ENCODE results near the gene TANC1. TPM values are rescaled to one million over a fixed set of nuclear protein-coding genes. Genes with fewer than 3 reads are reported as not detected.

TANC1 gene
- total and polyA plus RNA-seq, 3 donors from 2014 or later: 8.6 to 19.3 (median 16.2) TPM

DNA sequence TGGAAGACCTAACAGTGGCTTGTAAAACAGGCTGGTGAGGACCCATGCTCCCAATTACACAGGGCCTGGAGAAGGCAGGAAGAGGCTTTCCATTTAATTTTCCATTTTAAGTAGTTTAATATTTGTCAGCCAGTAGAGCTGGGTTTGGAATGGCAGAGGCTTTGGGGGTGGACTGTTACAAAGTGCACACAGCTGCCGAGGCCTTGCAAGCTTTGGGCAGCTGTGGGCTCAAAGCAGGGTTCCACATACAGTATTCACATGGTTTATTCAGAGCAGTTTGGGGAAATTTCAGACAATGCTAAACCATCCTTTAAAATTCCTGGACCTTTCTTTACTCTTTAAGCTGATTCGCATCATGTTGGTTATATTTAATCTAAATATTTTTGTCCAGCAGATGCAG lies 185.5 kb downstream of the TANC1 start:
- no peaks in the 10 kb centered on the region for H3K36me3 ChIP-seq (ENCODE audit: low read depth, missing control alignments)
- no peaks in the 10 kb centered on the region for H3K4me1 ChIP-seq

DNA sequence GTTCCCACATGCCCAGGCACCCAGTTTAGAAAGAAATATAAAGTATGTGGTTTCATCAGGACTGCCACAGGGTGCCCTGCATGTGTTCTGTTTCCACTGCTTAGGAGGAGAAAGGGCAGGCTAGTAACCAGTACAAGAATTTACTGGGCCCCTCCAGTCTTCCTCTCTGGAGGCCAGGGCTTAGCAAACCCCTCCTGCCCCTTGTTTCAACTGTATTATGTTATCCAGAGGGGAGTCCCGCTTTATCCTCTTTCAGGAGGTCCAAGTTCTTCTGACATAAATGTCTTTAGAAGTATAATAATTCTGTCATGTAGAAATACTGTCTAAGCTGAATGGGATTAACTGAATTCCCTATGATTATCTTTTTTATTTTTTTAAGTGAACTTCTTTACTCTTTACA lies 185.9 kb downstream of the TANC1 start:
- TF ChIP-seq, protein P1, sequence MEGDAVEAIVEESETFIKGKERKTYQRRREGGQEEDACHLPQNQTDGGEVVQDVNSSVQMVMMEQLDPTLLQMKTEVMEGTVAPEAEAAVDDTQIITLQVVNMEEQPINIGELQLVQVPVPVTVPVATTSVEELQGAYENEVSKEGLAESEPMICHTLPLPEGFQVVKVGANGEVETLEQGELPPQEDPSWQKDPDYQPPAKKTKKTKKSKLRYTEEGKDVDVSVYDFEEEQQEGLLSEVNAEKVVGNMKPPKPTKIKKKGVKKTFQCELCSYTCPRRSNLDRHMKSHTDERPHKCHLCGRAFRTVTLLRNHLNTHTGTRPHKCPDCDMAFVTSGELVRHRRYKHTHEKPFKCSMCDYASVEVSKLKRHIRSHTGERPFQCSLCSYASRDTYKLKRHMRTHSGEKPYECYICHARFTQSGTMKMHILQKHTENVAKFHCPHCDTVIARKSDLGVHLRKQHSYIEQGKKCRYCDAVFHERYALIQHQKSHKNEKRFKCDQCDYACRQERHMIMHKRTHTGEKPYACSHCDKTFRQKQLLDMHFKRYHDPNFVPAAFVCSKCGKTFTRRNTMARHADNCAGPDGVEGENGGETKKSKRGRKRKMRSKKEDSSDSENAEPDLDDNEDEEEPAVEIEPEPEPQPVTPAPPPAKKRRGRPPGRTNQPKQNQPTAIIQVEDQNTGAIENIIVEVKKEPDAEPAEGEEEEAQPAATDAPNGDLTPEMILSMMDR (IDR thresholded peaks at IDR 0.05): no peak
- TF ChIP-seq POLR2A (IDR thresholded peaks at IDR 0.05): no peak
- Histone ChIP-seq H3K36me3 (ENCODE audit: low read depth, missing control alignments) (no peaks in the 10 kb centered on the region), H3K4me3 (no peak overlapping the region), H3K27me3 (no peaks in the 10 kb centered on the region), H3K27ac (no peak overlapping the region), H3K9me3 (no peaks in the 10 kb centered on the region), H3K4me1 (no peaks in the 10 kb centered on the region)
- 100% methylated on average over 1 of the region's 1 CpG for WGBS, 2 donors
- intact Hi-C loops (cut with DNase I; ENCODE audit: low total_unique reads): no loop called here
- no peak for DNase-seq

More for the DNA sequence above, 185.5 kb downstream of the TANC1 start:
- intact Hi-C loops (cut with DNase I; ENCODE audit: low total_unique reads): no loop called here
- no peak for DNase-seq
- Histone ChIP-seq H3K4me3 (no peak overlapping the region), H3K27me3 (no peaks in the 10 kb centered on the region), H3K9me3 (no peaks in the 10 kb centered on the region), H3K27ac (no peak overlapping the region)
- 84 to 92% methylated on average over 2 of the region's 2 CpGs for WGBS, 2 donors
- TF ChIP-seq, protein P1 (IDR thresholded peaks at IDR 0.05): no peak
- no peak for TF ChIP-seq POLR2A (IDR thresholded peaks at IDR 0.05)

DNA sequence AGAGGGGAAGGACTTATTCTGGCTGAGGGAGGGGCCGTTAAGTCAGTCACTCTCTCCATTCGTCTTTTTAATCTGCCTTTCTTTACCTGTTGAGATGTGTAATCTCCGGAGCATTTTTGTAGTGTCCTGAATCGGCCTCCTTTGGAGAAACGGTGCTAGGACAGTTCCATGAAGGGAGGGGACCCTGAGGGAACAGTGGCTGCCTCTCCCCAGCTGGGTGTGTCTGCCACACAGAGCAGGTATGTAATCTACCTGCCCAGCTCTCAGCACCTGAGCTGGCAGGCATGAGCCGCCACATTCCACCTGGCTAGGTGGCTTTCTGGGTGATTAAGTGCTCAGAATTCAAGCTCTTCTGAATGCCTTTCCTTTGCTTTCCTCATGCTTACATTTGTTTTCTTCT lies 186.9 kb downstream of the TANC1 start:
- DNase-seq: no peak
- no peaks in the 10 kb centered on the region for H3K36me3 ChIP-seq (ENCODE audit: low read depth, missing control alignments)
- no peaks in the 10 kb centered on the region for H3K27me3 ChIP-seq
- 83 to 88% methylated on average over 6 of the region's 6 CpGs for whole genome bisulfite sequencing, 2 donors
- H3K4me3 ChIP-seq: no peak overlapping the region
- intact Hi-C loops (cut with DNase I; ENCODE audit: low total_unique reads): no loop called here
- H3K9me3 ChIP-seq: no peaks in the 10 kb centered on the region
- H3K4me1 ChIP-seq: no peaks in the 10 kb centered on the region
- no peak overlapping the region for H3K27ac ChIP-seq
- no peak for TF ChIP-seq POLR2A (IDR thresholded peaks at IDR 0.05)

DNA sequence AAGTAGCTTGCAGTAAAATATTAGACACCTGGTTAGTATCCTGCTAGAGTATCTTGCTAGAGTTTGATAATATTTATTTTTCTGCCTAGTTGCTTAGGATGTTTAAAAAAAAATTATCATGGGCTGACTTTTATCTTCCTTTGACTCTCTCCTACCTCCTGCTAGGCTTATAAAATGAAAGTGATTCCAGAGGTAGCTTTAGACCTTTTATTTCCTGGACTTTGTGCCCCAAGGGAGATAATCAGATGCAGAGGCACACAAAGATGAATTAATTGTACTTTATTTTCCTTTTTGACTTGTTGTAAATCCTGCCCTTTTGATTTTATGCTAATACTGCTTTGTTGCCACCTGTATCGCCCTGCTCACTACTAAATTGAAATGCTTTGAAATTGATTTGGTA lies 187.4 kb downstream of the TANC1 start:
- intact Hi-C loops (cut with DNase I; ENCODE audit: low total_unique reads): no loop called here
- 89 to 100% methylated on average over 1 of the region's 1 CpG for WGBS, 2 donors
- no peak for DNase-seq
- Histone ChIP-seq H3K27ac (no peak overlapping the region), H3K4me1 (no peaks in the 10 kb centered on the region), H3K4me3 (no peak overlapping the region), H3K9me3 (no peaks in the 10 kb centered on the region), H3K27me3 (no peaks in the 10 kb centered on the region), H3K36me3 (ENCODE audit: low read depth, missing control alignments) (no peaks in the 10 kb centered on the region)
- TF ChIP-seq, protein P1 (IDR thresholded peaks at IDR 0.05): no peak
- no peak for TF ChIP-seq POLR2A (IDR thresholded peaks at IDR 0.05)

DNA sequence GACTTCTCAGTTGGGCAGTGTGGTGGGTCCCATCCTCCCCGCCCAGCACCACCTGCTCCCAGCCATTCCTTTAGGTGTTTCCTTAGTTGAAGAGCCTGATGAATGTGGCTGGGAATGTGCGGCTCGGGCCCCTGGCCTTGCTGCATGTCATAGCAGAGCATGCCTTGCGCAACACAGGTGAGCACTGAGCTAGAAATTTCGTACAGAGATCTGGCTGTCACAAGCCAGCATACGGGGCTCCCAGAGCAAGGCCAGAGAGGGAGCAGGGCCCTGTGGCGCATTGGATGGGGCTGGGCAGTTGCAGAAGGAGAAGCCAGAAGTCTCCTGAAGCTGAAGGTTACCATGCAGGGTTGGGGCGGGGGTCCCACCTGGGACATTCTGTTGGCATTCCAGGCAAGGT lies 188.4 kb downstream of the TANC1 start:
- H3K4me1 ChIP-seq: no peaks in the 10 kb centered on the region
- DNase-seq: no peak
- no peaks in the 10 kb centered on the region for H3K9me3 ChIP-seq
- no peaks in the 10 kb centered on the region for H3K36me3 ChIP-seq (ENCODE audit: low read depth, missing control alignments)
- no peak overlapping the region for H3K27ac ChIP-seq
- WGBS, 2 donors: 94 to 100% methylated on average over 7 to 8 of the region's 8 CpGs
- H3K27me3 ChIP-seq: no peaks in the 10 kb centered on the region
- TF ChIP-seq, protein P1 (IDR thresholded peaks at IDR 0.05): no peak
- no peak for TF ChIP-seq POLR2A (IDR thresholded peaks at IDR 0.05)
- no peak overlapping the region for H3K4me3 ChIP-seq
- intact Hi-C loops (cut with DNase I; ENCODE audit: low total_unique reads): no loop called here

All from testis (tissue), 3 donors.